ENCODE measurements around the gene SAG. TPM values are rescaled to one million over a fixed set of nuclear protein-coding genes. Genes with fewer than 3 reads are reported as not detected.
A peak's percentile ranks its signal among the peaks of the same experiment; 100 is the strongest.

SAG gene
- total and polyA plus RNA-seq, 8 donors, result 1.5 TPM; not detected in 7

DNA sequence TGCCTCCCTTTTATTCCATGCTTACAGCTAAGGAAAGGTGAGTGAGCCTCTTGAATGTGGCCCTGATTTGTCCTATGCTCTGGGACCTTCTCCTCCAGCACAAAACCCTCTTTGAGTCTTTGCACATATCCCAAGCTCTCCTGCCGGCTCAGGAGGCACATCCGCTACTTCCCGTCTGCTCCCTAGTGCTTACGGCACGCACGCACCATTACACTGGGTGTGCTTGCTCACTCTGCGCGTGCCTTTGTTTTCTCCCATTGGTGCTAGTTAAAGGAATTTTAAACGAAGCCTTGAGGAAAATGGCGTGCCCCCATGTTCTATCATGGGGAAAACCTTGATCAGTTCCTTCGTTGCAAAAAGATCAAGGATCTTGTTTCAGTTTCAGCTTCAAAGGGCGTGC lies 38.8 kb downstream of the SAG start:
- no peak overlapping the region for H3K27ac ChIP-seq
- H3K9me3 ChIP-seq, result no peaks in the 10 kb centered on the region
- TF ChIP-seq POLR2A (IDR thresholded peaks at IDR 0.05) (no peak), POLR2AphosphoS5 (IDR thresholded peaks at IDR 0.05) (no peak), EP300 (IDR thresholded peaks at IDR 0.05) (no peak), CTCF (IDR thresholded peaks at IDR 0.05) (no peak)
- no peaks in the 10 kb centered on the region for H3K36me3 ChIP-seq
- WGBS, 5 donors, result 90 to 95% (median 93%) methylated on average over 12 of the region's 12 CpGs
- no peaks in the 10 kb centered on the region for H3K27me3 ChIP-seq
- no peak overlapping the region for H3K4me3 ChIP-seq
- intact Hi-C loops (cut with DNase I; ENCODE audit: low total_unique reads), result no loop called here
- no peak for DNase-seq
- peaks cover 0 to 31% (median 11%) of the 10 kb centered on the region in 4 donors for H3K4me1 ChIP-seq

- Histone ChIP-seq H3K9me3 (no peaks in the 10 kb centered on the region), H3K4me3 (no peak overlapping the region), H3K27ac (no peak overlapping the region), H3K27me3 (no peaks in the 10 kb centered on the region), H3K36me3 (no peaks in the 10 kb centered on the region), H3K4me1 (peaks cover 0 to 37% (median 11%) of the 10 kb centered on the region in 4 donors)
- DNase-seq, result no peak
- intact Hi-C loops (cut with DNase I; ENCODE audit: low total_unique reads), result no loop called here
- TF ChIP-seq POLR2AphosphoS5 (IDR thresholded peaks at IDR 0.05) (no peak), POLR2A (IDR thresholded peaks at IDR 0.05) (no peak), EP300 (IDR thresholded peaks at IDR 0.05) (no peak), CTCF (IDR thresholded peaks at IDR 0.05) (no peak)
- 82 to 90% (median 86%) methylated on average over 9 of the region's 9 CpGs for WGBS, 5 donors
Measured at GRCh38 chr2:233346930-233347329, 39.3 kb downstream of the SAG start.

GRCh38 chr2:233349005-233349998 lies 41.7 kb downstream of the SAG start:
- Histone ChIP-seq H3K27me3 (no peaks in the 10 kb centered on the region), H3K4me3 (no peak overlapping the region), H3K36me3 (no peaks in the 10 kb centered on the region), H3K27ac (peak overlapping the region in 1 of 5 donors; percentile 58), H3K4me1 (peaks cover 12 to 53% (median 23%) of the 10 kb centered on the region in 4 donors), H3K9me3 (no peaks in the 10 kb centered on the region)
- intact Hi-C loops (cut with DNase I; ENCODE audit: low total_unique reads), result no loop called here
- 39 to 50% (median 44%) methylated on average over 11 to 15 of the region's 15 CpGs for WGBS, 5 donors
- DNase-seq, result peak; percentile 48 to 73
- TF ChIP-seq POLR2A (IDR thresholded peaks at IDR 0.05), result no peak
- TF ChIP-seq EP300 (IDR thresholded peaks at IDR 0.05), result no peak
- peak in 1 of 3 donors; percentile 1 for TF ChIP-seq POLR2AphosphoS5 (IDR thresholded peaks at IDR 0.05)
- TF ChIP-seq CTCF (IDR thresholded peaks at IDR 0.05), result no peak

GRCh38 chr2:233350708-233351107 lies 43.1 kb downstream of the SAG start:
- intact Hi-C loops (cut with DNase I; ENCODE audit: low total_unique reads), result loop anchor here (10.0 kb wide), 1 partner anchor 94 kb away; no protein-coding TSS in a partner anchor
- DNase-seq, result peak in 1 of 2 donors; percentile 52
- Histone ChIP-seq H3K36me3 (no peaks in the 10 kb centered on the region), H3K9me3 (no peaks in the 10 kb centered on the region), H3K27me3 (no peaks in the 10 kb centered on the region), H3K4me3 (no peak overlapping the region), H3K4me1 (peaks cover 18 to 58% (median 27%) of the 10 kb centered on the region in 4 donors), H3K27ac (no peak overlapping the region)
- WGBS, 5 donors, result 43 to 64% (median 56%) methylated on average over 8 of the region's 8 CpGs
- TF ChIP-seq POLR2AphosphoS5 (IDR thresholded peaks at IDR 0.05) (peak in 1 of 3 donors; percentile 24), POLR2A (IDR thresholded peaks at IDR 0.05) (no peak)

All from stomach (tissue), 9 donors.